Measurements from ENCODE around the gene SYNGR2.

DNA sequence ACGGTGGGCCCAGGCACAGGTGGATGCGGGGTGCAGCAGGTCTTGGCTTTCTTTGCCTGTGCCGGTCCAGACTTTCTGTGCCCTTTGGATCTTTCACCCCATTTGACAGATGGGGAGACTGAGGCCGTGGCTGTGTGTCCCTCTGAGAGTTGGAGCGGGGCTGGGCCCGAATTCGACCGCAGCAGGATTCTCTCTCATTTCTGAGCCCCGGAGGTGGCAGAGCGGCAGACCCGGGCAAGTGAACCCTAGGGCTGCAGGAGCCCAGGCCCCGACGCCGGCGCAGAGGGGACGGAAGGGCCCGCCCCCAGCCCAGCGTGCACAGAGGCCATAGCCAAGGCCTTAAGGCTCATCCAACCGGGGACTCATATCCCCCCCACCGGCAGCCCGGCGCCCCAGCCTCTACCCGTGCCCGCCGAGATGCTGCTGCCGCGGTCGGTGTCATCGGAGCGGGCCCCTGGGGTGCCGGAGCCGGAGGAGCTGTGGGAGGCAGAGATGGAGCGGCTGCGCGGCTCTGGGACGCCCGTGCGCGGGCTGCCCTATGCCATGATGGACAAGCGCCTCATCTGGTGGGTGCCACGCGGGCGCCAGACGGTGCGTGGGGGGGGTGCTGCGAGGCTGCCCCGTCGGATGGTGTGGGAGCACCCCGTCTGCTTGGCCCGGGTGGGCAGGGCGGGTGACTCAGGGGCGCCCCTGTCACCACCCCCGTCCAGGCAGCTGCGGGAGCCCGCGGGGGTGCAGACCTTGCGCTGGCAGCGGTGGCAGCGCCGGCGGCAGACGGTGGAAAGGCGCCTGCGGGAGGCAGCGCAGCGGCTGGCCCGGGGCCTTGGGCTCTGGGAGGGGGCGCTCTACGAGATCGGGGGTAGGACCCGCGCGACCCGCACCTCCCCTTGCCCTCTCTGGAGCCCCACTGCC is 37.0 kb upstream of the SYNGR2 start:
- TF ChIP-seq, protein P1, sequence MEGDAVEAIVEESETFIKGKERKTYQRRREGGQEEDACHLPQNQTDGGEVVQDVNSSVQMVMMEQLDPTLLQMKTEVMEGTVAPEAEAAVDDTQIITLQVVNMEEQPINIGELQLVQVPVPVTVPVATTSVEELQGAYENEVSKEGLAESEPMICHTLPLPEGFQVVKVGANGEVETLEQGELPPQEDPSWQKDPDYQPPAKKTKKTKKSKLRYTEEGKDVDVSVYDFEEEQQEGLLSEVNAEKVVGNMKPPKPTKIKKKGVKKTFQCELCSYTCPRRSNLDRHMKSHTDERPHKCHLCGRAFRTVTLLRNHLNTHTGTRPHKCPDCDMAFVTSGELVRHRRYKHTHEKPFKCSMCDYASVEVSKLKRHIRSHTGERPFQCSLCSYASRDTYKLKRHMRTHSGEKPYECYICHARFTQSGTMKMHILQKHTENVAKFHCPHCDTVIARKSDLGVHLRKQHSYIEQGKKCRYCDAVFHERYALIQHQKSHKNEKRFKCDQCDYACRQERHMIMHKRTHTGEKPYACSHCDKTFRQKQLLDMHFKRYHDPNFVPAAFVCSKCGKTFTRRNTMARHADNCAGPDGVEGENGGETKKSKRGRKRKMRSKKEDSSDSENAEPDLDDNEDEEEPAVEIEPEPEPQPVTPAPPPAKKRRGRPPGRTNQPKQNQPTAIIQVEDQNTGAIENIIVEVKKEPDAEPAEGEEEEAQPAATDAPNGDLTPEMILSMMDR (IDR thresholded peaks at IDR 0.05), result no peak
- TF ChIP-seq EP300 (IDR thresholded peaks at IDR 0.05), result no peak

All from tibial nerve (tissue), 4 donors.